Left cardiac atrium (tissue), 4 donors: ENCODE data around the gene RERE. TPM values are rescaled to one million over a fixed set of nuclear protein-coding genes. Genes with fewer than 3 reads are reported as not detected.

Source experiments
- ATAC-seq, 2 donors: fragments of 200-7000 bp; cut with Tn5 transposase; one replicate each; pipeline ENCODE4 v1.9.1; 2020; ENCODE audit warnings: mild to moderate bottlenecking in 2 of 2, moderate library complexity in 2 of 2
- DNase-seq: peaks from one replicate; pipeline ENCODE4 v3.0.0-alpha.2; 2020
- intact Hi-C, 2 donors: fragments of 100-400 bp; cut with DNase I; formaldehyde crosslinking; loops; one replicate each; pipeline versions ENCODE4 v1.14.1 to v1.15.1; 2022 to 2023
- total RNA-seq, 2 donors: library from RNA; stranded (reverse); fragmentation: NEBNext Ultra II Directional; extraction: Animal tissue kit (Norgen Biotek cat#: 25700); gene quantifications; one replicate each; pipeline ENCODE4 v1.2.1, GENCODE V29; 2021
- donor health status: DM: no; HTN: yes; CAD: no.
- donor health status: DM: no; HTN: yes; CAD: no; lungs with severe emphysema.
- donor health status: DM: yes; HTN: yes; CAD: no.
- donor health status: Dilated cardiomyopathy.

Gene RERE
- total RNA-seq, 2 donors from 2014 or later: 128 to 162 TPM

DNA sequence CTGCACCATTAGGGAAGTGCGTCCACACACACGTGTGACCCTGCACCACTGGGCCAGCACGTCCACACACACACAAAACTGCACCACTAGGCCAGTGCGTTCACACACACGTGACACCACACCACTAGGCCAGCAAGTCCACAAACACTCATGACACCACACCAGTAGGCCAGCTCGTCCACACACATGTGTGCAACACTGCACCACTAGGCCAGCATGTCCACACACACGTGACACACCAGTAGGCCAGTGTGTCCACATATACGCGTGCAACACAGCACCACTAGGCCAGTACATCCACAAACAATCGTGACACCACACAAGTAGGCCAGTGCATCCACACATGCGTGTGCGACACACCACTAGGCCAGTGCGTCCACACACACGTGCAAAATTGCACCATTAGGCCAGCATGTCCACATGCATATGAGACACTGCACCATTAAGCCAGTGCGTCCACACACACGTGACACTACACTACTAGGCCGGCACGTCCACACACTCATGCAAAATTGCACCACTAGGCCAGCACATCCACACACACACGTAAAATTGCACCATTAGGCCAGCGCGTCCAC, 264.5 kb downstream of the RERE start:
- DNase-seq (no peak), ATAC-seq (no peak)
- intact Hi-C loops: loop anchor here in 1 of 2 donors (10.0 kb wide), 1 partner anchor 292 kb away; no protein-coding TSS in a partner anchor

DNA sequence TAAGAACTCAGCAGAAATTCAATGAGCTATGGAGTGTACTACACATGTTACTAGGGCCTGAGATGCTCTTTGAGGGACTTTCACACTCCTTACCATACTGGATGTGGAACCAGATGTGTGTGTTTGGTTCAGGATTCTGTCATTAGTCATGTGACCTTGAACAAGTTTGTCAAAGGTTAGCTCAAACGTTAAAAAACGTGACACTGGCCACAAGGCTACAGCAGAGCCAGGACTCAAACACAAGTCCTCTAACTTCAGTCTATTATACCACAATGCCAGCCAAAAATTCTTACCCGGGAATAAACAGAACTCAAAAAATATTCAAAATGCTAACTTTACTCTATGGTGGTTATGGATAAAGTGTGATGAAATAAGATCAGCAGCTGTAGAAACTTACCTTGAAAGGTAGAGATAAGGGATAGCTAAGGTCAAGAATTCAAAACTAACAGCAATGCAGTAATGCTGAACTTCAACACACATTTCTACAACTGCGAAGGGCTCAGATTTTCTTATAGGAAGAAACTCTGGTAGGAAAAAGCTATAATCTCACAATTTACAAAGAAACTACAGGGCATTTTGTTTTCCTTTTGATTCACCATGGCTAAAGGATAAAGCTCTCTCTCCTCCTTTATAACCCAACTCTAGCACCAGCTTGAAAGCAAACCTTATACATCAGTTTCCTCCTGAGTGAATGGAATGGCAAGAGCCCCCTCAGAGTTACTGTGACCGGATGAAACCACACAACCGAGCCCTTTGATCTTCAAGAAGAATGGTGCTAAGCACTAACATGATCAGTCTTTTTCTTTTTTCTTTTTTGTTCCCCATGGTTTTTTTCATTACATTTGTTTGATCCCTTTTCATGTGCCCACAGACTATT, 265.6 kb downstream of the RERE start:
- DNase-seq (no peak), ATAC-seq (peak in 1 of 2 donors; percentile 23)
- intact Hi-C loops: loop anchor here in 1 of 2 donors (10.0 kb wide), 1 partner anchor 293 kb away; no protein-coding TSS in a partner anchor

DNA sequence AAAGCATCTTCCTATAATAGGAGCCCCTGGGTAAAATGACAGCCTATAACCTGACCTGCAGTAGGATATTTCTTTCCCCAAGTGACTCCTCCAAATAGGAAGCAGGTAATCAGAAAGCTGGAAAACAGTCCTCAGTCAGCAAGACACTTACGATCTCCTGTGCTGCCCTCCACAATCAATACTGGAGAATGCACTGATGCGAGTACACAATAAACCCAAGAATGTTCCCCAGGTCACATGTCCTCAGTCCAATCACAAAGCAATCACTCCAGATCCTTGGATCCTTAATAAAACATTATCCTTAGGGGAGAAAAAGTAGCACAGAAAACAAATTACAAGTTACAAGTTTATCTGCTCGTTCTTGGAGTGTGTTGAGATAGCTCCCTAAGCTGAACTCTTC, 266.4 kb downstream of the RERE start:
- ATAC-seq (no peak), DNase-seq (no peak)
- intact Hi-C loops: loop anchor here in 1 of 2 donors (10.0 kb wide), 1 partner anchor 294 kb away; no protein-coding TSS in a partner anchor

DNA sequence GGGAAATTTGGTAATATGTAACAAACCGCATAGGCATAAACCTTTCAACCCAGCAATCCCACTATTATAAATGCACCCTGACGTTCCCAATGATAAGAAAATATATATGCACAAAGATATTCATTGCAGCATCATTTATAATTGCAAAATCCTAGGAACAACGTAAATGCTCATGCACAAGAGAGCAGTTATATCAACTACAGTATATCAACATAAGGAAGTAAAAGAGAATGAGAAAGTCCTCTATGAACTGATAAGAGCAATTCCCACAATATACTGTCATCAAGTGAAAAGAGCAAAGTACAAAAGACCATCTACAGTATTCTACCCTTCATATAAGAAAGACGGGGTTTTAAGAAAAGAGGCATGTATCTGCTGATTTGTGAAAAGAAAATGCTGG, 269.6 kb downstream of the RERE start:
- ATAC-seq (no peak), DNase-seq (no peak)
- intact Hi-C loops: no loop called here

DNA sequence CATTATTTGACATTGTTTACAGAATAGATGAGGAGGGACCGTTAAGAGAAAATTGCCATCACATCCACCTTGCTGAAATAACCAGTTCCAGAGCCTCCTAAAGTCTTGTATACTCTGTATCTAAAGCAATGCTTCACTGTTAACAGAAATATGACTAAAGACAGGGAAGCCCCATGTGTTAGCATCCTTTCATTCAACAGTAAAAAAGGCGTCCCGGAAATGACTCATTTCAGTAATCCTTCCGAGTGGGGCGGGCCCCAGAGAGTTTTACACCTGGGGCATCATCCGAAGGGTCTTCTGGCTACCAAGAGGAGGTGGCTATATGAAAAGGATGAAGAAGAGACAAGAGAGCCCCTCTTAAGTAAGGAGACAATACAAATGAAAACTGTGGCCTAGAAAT, 272.4 kb downstream of the RERE start:
- no peak for ATAC-seq
- no peak for DNase-seq
- intact Hi-C loops: no loop called here

DNA sequence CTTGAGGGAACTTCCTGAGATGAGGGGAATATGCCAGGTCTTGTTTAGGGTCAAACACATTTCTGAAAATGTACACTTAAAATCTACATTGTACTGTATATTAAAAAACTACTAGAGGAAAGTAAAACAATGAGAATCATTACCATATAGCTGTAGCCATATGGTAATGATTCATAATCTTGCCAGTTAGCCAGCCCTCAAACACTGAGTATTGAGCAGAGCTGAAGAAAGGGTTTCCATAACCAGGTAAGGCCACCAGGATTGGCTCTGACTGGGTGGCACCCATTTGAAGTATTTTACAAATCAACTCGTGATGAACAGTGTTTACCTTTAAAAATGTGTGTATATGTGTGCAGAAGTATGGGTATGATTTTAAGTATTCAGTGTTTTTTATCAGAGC, 272.8 kb downstream of the RERE start:
- no peak for ATAC-seq
- intact Hi-C loops: no loop called here

DNA sequence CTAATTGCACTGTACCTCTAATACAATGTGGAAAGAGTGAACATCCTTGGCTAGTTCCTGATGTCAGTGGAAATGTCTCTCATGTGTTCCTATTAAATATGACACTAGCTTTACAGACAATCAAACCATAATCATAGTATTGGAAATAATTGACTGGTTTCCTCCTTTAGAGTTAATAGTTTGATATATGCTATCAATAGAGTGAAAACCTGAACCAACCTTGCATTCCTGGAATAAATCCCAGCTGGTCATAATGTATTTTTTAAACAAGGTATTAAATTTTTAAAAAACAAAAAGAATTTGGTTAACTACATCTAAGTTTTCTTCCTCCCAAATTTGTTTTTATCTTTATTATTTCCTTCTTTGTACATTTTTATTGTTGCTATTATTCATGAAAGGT, 273.5 kb downstream of the RERE start:
- intact Hi-C loops: no loop called here
- ATAC-seq (no peak), DNase-seq (no peak)

More for the DNA sequence above, 272.8 kb downstream of the RERE start:
- DNase-seq: no peak

DNA sequence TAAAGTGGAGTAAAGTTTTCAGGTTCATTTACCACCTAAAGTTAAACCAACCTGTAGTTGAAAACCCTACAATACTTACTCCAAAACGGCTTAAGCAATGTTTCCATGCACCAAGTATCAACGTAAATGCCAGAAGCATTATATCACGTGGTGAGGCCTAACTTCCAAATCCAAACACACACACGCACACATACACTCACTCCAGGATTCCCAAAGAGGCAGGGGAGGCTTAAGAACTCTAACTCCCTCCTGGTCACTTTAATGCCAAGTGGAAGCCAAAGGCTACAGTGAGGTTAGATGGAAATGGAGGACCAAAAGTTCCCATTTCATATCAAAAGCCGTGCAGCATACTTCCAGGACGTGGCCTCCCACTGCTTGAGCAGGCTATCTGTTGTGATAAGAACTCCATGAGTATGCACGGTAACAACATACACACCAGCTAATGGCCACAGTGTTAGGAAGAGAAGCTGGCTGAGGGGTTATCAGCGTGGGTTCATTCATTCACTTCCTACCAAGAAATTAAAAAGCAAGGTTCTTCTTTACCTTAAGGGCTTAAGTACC, 275.4 kb downstream of the RERE start:
- ATAC-seq (peak in 1 of 2 donors; percentile 60), DNase-seq (no peak)
- intact Hi-C loops: no loop called here

DNA sequence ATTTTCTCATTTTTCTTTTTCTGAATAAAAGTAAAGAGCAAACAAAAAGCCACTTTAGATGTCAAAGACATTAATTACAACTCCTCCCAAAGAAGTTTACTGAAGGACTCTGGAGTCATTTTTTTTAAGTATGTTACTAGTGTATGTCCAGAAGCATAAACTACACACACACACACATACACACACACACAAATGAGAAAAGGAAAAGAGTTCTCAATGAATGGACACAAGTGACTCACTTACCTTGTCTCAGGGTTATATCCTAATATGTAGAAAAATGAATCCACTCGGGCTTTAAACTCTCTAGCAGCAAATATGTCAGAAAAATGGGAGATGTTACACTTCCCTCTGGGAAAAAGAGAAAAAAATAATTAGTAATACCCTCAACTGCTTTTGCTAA, 276.5 kb downstream of the RERE start:
- ATAC-seq (no peak), DNase-seq (no peak)
- intact Hi-C loops: no loop called here

DNA sequence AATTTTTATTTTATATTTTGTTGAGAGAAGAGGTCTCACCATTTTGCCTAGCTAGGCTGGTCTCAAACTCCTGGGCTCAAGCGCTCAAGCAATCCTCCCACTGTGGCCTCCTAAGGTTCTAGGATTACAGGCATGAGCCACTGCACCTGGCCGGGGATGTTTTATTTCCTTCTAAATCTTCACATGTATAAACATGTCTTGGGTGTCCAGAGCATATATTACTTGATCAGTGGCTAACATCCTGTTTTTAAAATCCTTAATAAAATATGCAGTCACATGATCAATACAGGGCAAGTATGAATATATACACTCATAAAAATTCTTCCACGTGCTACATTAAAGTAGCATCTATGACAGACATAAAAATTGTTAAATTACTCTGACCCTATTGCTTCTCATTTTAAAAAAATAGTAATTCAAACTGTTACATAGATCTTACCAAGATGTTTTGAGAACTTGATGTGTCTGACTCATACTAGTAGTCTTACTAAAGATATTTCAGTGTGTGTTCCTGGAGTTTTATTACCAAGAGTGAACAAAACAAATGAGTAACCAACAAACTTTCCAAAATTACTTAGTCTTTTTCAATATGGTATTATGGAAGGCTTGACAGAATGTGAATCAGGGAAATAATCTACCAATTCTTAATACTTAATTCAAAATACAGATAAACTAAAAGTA, 277.0 kb downstream of the RERE start:
- DNase-seq: no peak
- intact Hi-C loops: no loop called here
- ATAC-seq: peak in 1 of 2 donors; percentile 75

DNA sequence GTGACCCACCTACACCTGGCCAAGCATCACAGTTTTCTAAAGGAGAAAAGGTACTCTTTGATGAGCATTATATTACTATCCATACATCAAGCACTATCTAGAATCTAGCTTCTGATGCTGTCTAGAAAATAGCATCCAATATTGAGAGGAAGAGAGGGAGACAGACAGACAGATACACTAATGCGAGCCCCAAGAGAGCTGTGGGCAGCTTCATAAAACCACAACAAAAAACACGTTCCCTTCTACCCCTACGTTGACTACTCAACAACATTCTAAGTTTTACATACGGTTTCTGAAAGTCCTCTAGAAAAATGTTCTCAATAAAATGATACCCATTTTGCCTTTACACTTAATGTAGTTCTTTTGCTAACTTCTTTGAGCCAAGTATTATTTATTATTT, 277.8 kb downstream of the RERE start:
- no peak for DNase-seq
- intact Hi-C loops: no loop called here
- no peak for ATAC-seq

DNA sequence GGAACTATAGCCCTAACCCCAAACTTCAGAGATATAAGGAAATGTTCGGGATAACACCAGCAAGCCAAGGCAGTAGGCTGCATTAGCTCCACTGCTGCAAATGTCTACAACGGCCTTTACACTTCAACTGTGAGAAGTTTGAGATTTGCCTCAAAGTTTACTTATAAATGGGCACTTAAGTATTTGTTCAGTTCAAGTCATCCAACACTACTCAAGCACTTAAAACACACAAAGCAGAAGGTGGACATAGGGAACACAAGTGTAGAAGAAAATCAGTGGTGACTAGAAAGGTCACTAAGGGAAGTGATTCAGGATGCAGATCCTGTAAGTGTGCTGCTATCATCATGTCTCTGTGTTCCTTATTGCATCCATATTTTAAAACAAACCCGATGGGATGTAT, 278.9 kb downstream of the RERE start:
- intact Hi-C loops: no loop called here
- DNase-seq (no peak), ATAC-seq (no peak)

DNA sequence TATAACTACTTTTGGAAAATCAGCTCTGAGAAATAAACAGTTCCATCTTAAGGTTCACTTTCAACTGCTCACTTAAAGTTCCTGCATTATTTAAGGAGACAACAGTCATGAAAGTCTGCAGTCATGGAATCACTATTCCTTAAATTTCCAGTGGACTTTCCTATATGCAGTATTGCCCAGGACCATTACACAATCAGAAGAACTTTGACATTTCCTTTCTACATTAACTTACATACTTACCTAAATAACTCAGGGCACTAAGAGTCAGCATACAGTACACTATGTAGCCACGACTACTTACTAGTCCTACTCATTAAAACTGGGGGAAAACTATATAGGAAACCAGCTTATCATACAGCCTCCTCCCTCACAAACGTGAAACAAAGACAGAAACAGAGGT, 279.4 kb downstream of the RERE start:
- no peak for DNase-seq
- intact Hi-C loops: no loop called here
- ATAC-seq: no peak

DNA sequence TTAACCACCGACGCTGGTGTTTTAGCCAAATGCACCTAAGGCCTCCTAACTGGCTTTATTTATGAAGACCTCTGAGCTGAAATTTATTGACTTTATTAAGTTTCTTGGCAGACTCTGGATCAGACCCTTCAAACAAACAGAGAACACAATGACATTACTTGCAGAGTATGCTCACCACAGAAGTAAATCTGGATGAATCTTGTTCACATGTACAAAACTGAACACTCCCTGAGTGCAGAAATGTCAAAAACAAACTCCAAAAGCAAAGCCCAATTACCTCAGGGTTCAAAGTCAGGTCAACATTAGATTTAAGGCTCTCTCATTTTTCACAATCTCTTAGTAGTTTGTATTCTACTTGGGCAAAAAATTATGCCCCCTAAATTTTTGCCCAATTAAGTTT, 280.9 kb downstream of the RERE start:
- ATAC-seq (no peak), DNase-seq (no peak)
- intact Hi-C loops: no loop called here

DNA sequence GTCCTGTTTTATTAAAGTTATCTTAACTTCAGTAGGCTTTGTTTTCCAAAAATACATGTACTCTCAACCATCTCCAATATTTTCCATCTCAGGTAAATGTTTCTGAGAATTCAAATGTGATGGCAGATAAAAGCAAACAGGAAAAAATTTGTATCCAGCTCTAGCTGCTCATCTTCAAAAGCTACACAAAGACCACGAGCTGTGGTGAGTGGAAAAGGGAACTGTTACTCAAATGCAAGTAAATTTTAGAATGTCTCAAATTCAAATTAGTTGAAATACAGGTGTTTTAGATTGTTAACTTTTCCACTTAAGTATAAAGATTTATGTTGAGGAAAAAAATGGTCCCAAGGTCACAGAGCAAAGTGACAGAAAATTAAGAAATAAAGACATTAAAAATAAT, 283.5 kb downstream of the RERE start:
- ATAC-seq: no peak
- DNase-seq: no peak
- intact Hi-C loops: no loop called here

DNA sequence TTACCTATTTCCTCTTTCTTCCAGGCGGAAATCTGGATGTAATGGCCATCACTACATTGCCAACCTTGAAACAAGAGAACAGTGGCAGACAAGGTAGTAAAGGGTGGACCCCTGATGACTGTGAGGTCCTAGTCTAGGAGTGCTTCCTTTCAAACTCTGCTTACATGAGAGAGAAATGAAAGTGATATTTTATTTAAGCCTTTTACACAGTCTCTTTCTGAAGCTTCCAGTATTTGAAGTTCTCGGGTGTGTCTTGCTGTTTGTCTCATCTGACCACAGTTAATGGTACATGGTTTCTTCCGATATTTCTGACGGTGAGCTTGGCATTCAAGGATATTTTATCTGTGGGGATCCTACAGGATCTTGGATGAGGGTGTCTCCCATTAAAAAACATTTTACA, 284.3 kb downstream of the RERE start:
- no peak for DNase-seq
- no peak for ATAC-seq
- intact Hi-C loops: no loop called here

DNA sequence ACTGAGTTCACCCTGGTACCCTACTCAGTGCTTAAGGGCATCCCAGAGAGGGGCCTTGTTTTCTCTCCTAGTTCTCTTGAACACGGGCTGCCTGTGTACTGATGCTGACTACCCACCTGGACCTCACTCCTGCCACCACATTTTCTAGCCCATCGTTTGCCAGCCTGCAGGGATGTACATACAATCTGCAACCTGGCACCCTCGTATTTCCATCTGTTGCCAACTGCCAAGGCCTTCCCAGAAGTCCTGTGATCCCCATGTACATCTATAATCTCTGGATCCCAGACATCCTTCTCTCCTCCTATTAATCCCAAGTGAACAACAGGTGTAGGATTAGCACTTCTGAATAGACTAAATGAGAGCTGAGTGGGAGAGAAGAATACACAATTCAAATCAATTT, 287.5 kb downstream of the RERE start:
- no peak for ATAC-seq
- DNase-seq: no peak
- intact Hi-C loops: loop anchor here (10.0 kb wide), 2 partner anchors 105 to 155 kb away; no protein-coding TSS in a partner anchor

DNA sequence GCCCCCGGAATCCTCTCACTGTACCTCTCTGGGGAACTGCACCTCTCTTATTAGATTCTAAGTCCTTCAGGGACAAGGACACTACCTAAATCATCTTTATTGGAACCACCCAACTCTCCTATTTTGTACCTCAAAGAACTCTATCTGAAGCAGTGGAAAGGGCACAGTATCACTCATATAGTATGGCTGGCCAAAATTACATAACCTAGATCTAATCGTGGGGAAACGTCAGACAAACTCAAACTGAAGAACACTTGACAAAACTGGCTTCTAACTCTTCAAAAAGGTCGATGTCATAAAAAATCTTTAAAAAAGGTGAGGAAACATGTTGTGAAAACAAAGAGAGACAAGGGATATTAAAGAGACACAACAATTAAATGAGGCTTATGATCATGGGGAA, 289.5 kb downstream of the RERE start:
- intact Hi-C loops: loop anchor here (10.0 kb wide), 2 partner anchors 103 to 153 kb away; no protein-coding TSS in a partner anchor
- no peak for ATAC-seq
- DNase-seq: no peak

DNA sequence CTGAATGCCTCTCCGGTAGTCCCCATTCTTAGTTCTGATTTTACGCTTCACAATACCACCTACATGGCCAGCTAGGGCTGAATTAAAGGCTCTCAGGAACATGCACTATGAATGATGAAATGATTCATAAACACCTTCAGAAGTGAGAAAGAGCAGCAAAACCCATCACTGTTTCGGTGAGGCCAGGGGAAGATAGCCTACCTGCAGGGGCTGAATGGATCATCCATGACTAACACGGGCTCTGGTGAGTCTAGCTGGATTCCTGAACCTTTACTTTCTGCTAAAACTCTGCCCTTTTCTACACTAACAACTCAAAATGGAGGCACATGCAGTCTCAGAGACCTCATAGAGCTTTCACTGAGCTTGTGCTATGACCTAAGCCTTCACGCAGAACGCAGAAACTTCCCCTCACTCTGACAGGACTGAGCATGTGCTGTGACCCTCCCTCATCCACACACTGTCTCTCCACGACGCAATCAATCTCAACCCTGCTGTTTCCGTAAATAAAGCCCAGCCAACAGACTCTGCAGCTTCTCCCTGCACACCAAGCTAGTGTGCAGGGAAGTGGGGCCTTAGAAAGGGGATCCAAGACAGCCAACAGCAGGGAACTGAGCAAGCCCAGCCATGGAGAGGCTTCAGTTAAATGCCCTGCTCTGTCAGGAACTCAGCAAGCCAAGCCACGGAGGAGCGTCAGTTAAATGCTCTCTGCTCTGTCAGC, 291.7 kb downstream of the RERE start:
- DNase-seq (peak; percentile 86), ATAC-seq (peak; percentile 99 to 100)
- intact Hi-C loops: loop anchor here (10.0 kb wide), 2 partner anchors 101 to 151 kb away; no protein-coding TSS in a partner anchor
